GM18520 (cell line): ENCODE results near the gene GPR15LG.
A peak's percentile ranks its signal among the peaks of the same experiment; 100 is the strongest.

Experiments used
- ATAC-seq: cut with Tn5 transposase; IDR thresholded peaks from one replicate; pipeline ENCODE4 v1.9.1; 2021; ENCODE audit not compliant: unreplicated experiment

Gene GPR15LG

DNA sequence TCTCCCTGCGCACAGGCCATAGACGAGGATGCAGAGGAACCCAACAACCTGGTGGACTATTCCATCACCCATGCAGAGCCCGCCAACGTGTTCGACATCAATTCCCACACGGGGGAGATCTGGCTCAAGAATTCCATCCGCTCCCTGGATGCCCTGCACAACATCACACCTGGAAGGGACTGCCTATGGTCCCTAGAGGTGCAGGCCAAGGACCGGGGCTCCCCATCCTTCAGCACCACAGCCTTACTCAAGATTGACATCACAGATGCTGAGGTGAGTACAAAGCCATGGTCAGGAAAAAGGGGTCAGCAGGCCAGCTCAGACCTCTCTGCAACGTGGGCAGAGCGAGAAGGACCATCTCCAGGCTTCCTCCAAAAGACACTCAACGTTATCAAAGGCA is 39.5 kb downstream of the GPR15LG start:
- ATAC-seq: no peak

DNA sequence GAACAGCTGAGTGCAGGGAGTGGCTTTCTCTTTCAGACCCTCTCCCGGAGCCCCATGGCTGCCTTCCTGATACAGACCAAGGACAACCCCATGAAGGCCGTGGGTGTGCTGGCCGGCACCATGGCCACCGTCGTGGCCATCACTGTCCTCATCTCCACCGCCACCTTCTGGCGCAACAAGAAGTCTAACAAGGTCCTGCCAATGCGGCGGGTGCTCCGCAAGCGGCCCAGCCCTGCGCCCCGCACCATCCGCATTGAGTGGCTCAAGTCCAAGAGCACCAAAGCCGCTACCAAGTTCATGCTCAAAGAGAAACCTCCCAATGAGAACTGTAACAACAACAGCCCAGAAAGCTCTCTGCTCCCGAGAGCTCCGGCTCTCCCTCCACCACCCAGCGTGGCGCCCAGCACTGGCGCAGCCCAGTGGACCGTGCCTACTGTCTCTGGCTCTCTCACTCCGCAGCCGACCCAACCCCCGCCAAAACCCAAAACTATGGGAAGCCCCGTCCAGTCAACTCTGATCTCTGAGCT is 40.5 kb downstream of the GPR15LG start:
- ATAC-seq: no peak

DNA sequence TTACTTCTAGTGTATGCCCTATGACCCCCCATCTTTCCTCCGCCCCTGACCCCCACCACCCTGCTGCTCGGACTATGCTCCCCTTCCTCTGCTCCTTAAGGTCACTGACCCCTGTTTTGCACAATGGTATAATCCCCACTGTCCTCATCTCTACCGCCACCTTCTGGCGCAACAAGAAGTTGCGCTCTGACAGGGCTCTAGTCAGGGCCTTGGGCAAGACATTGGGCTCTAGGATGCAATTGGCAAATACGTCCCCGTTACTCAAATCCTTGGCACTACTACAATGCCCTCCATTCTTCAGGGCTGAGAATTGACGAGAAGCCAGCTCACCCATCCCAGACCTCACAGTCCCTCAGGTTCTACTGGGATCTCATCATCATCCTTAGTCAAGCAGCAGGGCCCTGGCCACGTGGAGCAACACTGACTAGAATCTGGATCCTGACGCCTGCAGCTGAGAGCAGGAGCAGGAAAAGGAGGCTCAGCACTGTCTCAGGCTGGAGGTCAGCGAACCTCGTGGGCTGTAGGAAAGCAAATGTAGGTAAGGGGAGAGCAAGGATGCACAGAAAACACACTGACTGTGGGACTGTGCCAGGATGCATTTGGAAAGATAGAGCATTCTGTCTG is 41.1 kb downstream of the GPR15LG start:
- peak; percentile 74 for ATAC-seq

DNA sequence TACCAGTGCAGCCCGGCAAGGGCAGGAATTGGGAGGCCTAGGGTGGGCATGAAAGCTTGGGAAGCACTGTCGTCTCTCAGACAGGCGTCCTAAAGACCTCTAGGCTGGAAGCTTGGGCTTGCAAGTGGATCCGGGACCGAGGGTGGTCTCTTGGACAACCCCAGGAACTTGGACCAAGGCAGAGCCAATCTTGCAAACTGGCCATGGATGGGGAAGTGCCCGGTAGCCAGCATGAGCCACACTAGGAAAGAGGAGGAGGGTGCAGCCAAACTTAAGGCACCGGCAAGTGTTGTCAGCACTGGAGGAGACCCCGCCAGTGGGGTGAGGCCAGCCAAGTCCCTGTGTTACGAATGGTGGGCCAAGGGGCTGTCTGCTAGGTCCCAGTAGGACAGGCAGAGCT is 43.2 kb downstream of the GPR15LG start:
- ATAC-seq: no peak

GRCh38 chr10:84217746-84218145 is 44.1 kb downstream of the GPR15LG start:
- ATAC-seq: no peak

DNA sequence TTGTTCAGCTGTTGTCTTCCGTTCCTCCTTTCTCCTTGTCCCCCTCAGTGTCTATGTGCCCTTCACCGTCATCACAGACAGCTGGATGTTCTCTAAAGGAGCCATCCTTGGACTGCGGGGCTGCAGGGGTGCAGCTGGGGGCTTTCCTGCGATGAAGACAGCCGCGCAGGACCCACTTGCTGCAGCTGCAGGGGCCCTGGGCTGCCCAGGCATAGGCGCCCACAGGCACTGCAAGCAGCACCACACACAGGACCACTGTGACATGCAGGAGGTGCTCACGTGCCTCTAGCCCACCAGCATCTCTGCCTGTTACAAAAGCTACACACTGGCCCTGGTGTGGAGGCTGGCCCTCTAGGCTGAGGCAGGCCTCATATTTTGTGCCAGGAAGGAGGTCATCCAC is 48.3 kb downstream of the GPR15LG start:
- no peak for ATAC-seq

DNA sequence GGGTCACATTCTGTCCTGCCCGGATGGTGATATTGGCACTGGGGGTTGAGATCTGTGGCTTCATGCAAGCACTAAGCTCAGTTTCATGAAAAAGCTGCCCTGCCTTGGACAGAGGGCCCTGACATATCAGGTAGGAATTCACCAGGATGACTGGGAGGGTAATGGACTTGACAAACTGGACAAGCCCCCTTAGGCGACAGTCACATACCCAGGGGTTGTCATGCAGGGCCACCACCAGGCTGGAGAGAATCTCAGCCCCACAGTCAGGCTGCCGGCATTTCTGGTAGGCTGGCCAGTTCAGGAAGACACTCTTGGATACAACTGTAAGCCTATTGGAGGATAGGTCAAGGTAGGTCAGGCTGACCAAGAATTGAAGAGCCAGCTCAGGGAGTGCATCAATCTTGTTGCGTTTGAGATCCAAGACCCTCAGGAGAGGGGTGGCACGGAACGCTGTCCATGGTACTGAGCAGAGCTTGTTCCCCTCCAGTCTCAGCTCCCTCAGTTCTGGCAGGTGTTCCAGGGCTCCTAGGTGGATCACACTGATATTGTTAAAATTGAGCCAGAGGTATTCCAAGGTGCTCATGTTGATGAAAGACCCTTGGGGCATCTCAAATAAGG is 50.9 kb downstream of the GPR15LG start:
- no peak for ATAC-seq

- no peak for ATAC-seq
Measured at GRCh38 chr10:84225427-84226173, 52.0 kb downstream of the GPR15LG start, which contains the start of gene LRIT2. LRIT2 (minus strand) TSS chr10:84225544; CDS start chr10:84225520, 24 bp downstream.

DNA sequence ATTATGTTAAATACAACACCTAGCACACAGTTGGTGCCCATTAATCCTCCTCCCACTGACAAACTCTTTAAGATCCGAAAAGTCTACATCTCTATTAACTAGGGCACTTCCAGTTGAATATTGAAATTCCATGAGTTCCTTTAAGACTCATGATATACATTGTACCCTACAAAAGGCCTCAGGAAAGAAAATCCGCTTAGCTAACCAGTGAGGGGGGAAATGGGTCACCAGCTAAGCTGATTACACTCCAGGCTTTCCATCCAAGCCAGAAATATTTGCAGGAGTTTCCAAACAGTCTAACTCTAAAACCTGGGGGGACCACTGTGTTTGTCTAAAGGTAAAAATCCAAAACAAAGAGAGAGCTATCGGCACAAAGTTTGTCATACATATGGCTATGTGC is 53.0 kb downstream of the GPR15LG start:
- no peak for ATAC-seq

DNA sequence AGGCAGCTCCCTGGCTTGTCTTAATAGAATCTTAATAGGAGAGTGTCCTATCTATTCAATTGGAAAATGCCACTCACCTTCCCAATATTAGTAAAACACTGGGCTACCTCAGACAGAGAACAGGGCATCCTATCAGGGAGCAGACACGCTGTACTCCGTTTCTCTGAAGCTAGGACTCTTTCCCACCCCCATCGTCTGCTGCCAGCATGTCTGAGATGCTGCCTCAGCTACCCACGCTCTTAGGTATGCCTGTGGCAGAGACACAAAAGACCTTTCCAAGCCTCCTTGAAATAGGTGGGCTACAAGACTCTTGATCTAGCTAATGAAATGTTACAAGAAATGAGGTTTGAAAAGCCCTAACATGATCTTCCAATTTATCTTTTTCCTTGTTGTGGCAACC is 54.2 kb downstream of the GPR15LG start:
- no peak for ATAC-seq

GRCh38 chr10:84230359-84230758 is 56.8 kb downstream of the GPR15LG start:
- no peak for ATAC-seq

DNA sequence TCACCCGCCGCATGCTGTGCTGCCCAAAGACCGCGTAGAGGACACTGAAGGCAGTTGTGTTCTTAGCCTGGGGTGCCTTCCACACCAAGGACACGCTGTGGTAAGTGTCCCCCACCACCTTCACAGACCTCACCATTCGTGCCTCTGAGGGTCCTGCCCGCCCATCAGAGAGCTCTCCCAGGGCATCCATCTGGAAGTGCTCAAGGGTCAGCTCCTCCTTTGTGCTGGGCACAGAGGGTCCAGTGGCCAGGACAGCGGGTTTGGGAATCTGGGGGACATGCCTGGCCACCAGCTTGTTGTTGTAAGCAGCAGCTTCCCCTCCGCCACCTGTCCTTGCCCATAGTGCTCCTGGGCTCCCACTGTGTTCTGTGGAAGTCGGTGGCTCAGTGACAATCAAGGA is 58.8 kb downstream of the GPR15LG start:
- no peak for ATAC-seq

GRCh38 chr10:84233940-84234339 is 60.3 kb downstream of the GPR15LG start:
- ATAC-seq: no peak

DNA sequence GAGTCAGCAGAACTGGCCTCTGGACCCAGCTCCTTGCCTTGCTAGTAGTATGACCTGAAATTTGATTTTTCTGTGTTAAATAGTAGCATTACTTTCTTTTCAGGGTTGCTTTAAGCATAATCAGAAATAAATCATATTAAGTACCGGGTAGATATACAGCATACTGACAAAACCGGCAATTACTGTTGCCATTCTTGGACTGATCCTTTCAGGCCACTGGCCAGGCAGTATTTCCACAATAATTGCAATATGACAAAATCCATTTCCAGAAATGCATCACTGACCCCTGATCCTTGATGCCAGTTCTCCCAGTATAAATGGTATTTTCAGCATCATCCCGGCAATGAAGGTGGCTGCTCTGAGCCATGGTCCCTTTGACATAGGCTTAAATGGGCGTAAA is 60.9 kb downstream of the GPR15LG start:
- ATAC-seq: no peak
